Stromal cell of bone marrow (primary cell): ENCODE data around the gene NCOA5.

ENCODE experiments used
- DNase-seq: peaks from one replicate; pipeline ENCODE4 v3.0.0-alpha.2; 2012; ENCODE audit warnings: low read depth

Gene NCOA5

DNA sequence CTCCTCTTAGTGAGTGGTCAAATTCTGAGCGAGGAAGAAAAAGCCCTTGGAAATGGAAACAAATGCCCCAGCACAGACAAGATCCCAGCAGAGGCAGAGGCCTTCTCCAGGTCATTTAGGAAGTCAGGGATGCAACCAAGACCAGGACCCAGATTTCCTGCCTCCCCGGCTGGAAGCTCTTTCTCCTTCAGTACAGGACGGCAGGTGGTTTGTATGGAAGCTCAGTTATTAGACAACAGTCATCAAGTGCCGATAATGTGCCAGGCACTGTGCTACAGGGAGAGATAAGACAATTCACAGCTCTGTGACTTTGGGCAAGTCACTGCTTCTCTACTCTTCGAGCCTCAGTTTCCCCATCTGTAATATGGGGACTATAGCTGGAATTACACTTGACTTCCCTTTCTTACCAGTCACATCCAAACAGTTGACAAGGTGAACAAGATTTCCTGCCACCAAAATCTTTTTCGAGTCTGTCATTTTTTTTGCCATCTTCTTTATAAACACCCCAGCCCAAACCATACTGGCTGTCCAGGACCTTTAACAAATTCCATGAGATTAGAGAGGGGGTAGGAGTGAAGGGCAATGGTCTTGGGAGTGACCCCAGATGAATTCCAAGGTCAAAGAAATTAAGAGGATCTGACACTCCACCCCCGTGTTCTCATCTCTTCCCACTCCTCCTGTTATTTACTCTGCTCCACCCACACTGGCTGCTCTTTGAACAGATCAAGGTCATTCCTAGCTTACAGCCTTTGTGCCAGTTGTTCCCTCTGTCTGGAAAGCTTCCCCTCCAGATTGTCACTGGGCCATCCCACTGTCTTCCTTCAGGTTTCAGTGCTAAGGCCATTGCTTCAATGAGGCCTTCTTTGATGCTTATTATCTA, 75.0 kb downstream of the NCOA5 start:
- no peak for DNase-seq

DNA sequence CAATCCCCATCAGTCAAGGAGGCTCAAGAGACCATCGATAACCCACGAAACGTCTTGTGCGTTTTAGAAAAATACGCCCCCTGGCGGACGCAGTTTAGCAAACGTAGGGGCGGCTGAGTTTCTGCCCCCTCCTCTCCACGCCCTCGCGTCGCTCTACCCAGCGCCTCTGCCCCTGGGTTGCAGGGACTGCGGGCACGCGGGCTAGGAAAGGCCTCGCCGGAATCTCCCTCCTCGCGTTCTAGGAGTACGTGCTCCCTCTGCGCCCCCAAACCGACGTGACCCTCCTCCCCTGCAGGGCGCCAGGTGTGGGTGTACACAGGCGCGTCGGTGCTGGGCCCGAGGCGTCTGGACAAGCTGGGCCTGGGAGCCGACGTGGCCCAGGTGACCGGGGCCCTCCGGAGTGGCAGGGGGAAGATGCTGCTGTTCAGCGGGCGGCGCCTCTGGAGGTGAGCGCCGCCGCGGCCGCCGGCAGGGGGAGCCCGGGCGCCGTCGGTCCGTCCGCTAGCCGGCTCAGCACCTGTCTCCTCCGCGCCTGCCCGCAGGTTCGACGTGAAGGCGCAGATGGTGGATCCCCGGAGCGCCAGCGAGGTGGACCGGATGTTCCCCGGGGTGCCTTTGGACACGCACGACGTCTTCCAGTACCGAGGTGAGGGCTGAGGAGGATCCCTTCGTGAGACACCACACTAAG, 75.8 kb downstream of the NCOA5 start:
- DNase-seq: no peak

DNA sequence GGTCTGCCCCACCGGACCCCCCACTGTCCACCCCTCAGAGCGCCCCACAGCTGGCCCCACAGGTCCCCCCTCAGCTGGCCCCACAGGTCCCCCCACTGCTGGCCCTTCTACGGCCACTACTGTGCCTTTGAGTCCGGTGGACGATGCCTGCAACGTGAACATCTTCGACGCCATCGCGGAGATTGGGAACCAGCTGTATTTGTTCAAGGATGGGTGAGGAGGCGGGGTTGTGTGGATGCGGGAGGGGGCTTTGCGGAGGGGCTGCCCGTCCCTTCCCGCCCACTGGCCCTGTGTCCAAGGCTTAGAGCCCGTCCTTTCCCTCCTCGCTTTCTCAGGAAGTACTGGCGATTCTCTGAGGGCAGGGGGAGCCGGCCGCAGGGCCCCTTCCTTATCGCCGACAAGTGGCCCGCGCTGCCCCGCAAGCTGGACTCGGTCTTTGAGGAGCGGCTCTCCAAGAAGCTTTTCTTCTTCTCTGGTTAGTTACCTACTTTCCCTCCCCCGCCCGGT, 76.4 kb downstream of the NCOA5 start:
- DNase-seq: no peak

DNA sequence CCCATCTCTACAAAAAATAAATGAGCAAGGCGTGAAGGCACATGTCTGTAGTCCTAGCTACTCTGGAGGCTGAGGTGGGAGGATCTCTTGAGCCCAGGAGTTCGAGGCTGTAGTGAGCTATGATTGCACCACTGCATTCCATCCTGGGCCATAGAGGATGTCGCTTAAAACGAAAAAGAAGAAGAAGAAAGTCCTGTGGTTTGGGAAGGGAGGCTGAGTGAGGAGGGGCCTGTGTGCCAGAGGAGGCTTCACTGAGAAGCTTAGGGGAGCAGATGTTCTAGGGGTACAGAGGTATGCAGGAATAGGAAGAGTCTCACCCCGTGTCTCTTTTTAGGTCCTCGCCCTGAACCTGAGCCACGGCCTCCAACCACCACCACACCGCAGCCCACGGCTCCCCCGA, 76.8 kb downstream of the NCOA5 start:
- DNase-seq: no peak

DNA sequence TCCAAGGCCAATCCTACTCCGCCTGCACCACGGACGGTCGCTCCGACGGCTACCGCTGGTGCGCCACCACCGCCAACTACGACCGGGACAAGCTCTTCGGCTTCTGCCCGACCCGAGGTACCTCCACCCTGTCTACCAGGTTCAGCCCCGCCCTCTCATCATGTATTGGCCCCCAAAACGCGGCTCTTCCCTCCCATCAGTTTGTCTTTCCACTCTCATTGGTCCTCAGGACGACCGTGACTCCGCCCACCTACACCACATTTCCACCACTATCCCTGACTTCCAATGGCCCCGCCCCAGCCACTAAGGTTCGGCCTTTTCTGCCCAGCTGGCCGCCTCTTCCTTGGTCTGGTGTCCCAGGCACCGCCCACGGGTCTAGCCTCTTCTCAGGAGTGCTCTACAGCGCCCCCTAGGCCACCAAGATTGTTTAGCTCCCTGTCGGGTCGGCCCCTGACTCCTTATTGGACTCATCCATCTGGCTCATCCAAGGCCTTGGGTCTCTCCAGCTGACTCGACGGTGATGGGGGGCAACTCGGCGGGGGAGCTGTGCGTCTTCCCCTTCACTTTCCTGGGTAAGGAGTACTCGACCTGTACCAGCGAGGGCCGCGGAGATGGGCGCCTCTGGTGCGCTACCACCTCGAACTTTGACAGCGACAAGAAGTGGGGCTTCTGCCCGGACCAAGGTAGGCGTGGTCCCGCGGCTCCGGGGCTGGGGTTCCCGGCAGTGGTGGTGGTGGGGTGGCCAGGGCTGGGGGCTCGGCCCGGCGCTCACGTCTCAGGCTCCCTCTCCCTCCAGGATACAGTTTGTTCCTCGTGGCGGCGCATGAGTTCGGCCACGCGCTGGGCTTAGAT, 77.9 kb downstream of the NCOA5 start:
- no peak for DNase-seq
